ENCODE measurements around the gene OTOG.

Gene OTOG

GRCh38 chr11:17651681-17652080, 104.6 kb downstream of the OTOG start:
- Mint-ChIP-seq H3K27ac (no peak overlapping the region), H3K4me1 (ENCODE audit: low read depth) (no peaks in the 10 kb centered on the region), H3K36me3 (ENCODE audit: low read depth) (no peaks in the 10 kb centered on the region), H3K9me3 (peaks cover 15% of the 10 kb centered on the region), H3K4me3 (no peak overlapping the region), H3K27me3 (peaks cover 57% of the 10 kb centered on the region)

GRCh38 chr11:17652556-17652955, 105.5 kb downstream of the OTOG start:
- Mint-ChIP-seq H3K27ac (no peak overlapping the region), H3K27me3 (peaks cover 60% of the 10 kb centered on the region), H3K4me3 (no peak overlapping the region), H3K4me1 (ENCODE audit: low read depth) (no peaks in the 10 kb centered on the region), H3K36me3 (ENCODE audit: low read depth) (no peaks in the 10 kb centered on the region), H3K9me3 (peaks cover 10% of the 10 kb centered on the region)

- H3K27ac Mint-ChIP-seq: no peak overlapping the region
- H3K4me3 Mint-ChIP-seq: no peak overlapping the region
- H3K4me1 Mint-ChIP-seq (ENCODE audit: low read depth): no peaks in the 10 kb centered on the region
- H3K27me3 Mint-ChIP-seq: peaks cover 55% of the 10 kb centered on the region
- H3K9me3 Mint-ChIP-seq: peaks cover 5% of the 10 kb centered on the region
- H3K36me3 Mint-ChIP-seq (ENCODE audit: low read depth): no peaks in the 10 kb centered on the region
These were observed 106.6 kb downstream of the OTOG start for GRCh38 chr11:17653611-17654010.

- Mint-ChIP-seq H3K4me1 (ENCODE audit: low read depth) (no peaks in the 10 kb centered on the region), H3K27ac (no peak overlapping the region), H3K27me3 (peaks cover 44% of the 10 kb centered on the region), H3K36me3 (ENCODE audit: low read depth) (no peaks in the 10 kb centered on the region), H3K4me3 (no peak overlapping the region), H3K9me3 (peaks cover 5% of the 10 kb centered on the region)
These were observed 108.6 kb downstream of the OTOG start for GRCh38 chr11:17655682-17656081.

- H3K4me1 Mint-ChIP-seq (ENCODE audit: low read depth): no peaks in the 10 kb centered on the region
- H3K27ac Mint-ChIP-seq: no peak overlapping the region
- peaks cover 41% of the 10 kb centered on the region for H3K27me3 Mint-ChIP-seq
- H3K4me3 Mint-ChIP-seq: no peak overlapping the region
- peaks cover 5% of the 10 kb centered on the region for H3K9me3 Mint-ChIP-seq
- H3K36me3 Mint-ChIP-seq (ENCODE audit: low read depth): no peaks in the 10 kb centered on the region
These were observed 111.2 kb downstream of the OTOG start for GRCh38 chr11:17658211-17658610.

GRCh38 chr11:17668166-17668565, 121.1 kb downstream of the OTOG start:
- H3K4me1 Mint-ChIP-seq (ENCODE audit: low read depth): no peaks in the 10 kb centered on the region
- H3K36me3 Mint-ChIP-seq (ENCODE audit: low read depth): no peaks in the 10 kb centered on the region
- H3K27ac Mint-ChIP-seq: no peak overlapping the region
- H3K27me3 Mint-ChIP-seq: peaks cover 22% of the 10 kb centered on the region
- no peak overlapping the region for H3K4me3 Mint-ChIP-seq
- H3K9me3 Mint-ChIP-seq: no peaks in the 10 kb centered on the region

- Mint-ChIP-seq H3K27me3 (peaks cover 26% of the 10 kb centered on the region), H3K4me1 (ENCODE audit: low read depth) (no peaks in the 10 kb centered on the region), H3K27ac (no peak overlapping the region)
These were observed 125.4 kb downstream of the OTOG start for GRCh38 chr11:17672469-17672868.

GRCh38 chr11:17673951-17674350, 126.9 kb downstream of the OTOG start:
- H3K4me3 Mint-ChIP-seq: no peak overlapping the region
- peaks cover 14% of the 10 kb centered on the region for H3K9me3 Mint-ChIP-seq
- H3K27ac Mint-ChIP-seq: no peak overlapping the region
- H3K27me3 Mint-ChIP-seq: peaks cover 26% of the 10 kb centered on the region
- no peaks in the 10 kb centered on the region for H3K4me1 Mint-ChIP-seq (ENCODE audit: low read depth)
- peaks cover 5% of the 10 kb centered on the region for H3K36me3 Mint-ChIP-seq (ENCODE audit: low read depth)

More at GRCh38 chr11:17672469-17672868, 125.4 kb downstream of the OTOG start:
- Mint-ChIP-seq H3K9me3 (peaks cover 14% of the 10 kb centered on the region), H3K36me3 (ENCODE audit: low read depth) (peaks cover 5% of the 10 kb centered on the region), H3K4me3 (no peak overlapping the region)

GRCh38 chr11:17682848-17683247, 135.8 kb downstream of the OTOG start:
- H3K4me1 Mint-ChIP-seq (ENCODE audit: low read depth): no peaks in the 10 kb centered on the region
- peaks cover 12% of the 10 kb centered on the region for H3K27me3 Mint-ChIP-seq
- no peaks in the 10 kb centered on the region for H3K9me3 Mint-ChIP-seq
- H3K4me3 Mint-ChIP-seq: no peak overlapping the region
- H3K36me3 Mint-ChIP-seq (ENCODE audit: low read depth): no peaks in the 10 kb centered on the region
- no peak overlapping the region for H3K27ac Mint-ChIP-seq

- Mint-ChIP-seq H3K4me3 (no peak overlapping the region), H3K4me1 (ENCODE audit: low read depth) (no peaks in the 10 kb centered on the region), H3K27me3 (peaks cover 12% of the 10 kb centered on the region), H3K27ac (no peak overlapping the region), H3K9me3 (no peaks in the 10 kb centered on the region), H3K36me3 (ENCODE audit: low read depth) (no peaks in the 10 kb centered on the region)
These were observed 136.5 kb downstream of the OTOG start for GRCh38 chr11:17683377-17684161.

- Mint-ChIP-seq H3K27ac (no peak overlapping the region), H3K27me3 (peaks cover 12% of the 10 kb centered on the region), H3K36me3 (ENCODE audit: low read depth) (no peaks in the 10 kb centered on the region), H3K4me1 (ENCODE audit: low read depth) (no peaks in the 10 kb centered on the region), H3K4me3 (no peak overlapping the region), H3K9me3 (no peaks in the 10 kb centered on the region)
These were observed 137.5 kb downstream of the OTOG start for GRCh38 chr11:17684550-17684949.

GRCh38 chr11:17686231-17686980, 139.3 kb downstream of the OTOG start:
- Mint-ChIP-seq H3K9me3 (no peaks in the 10 kb centered on the region), H3K36me3 (ENCODE audit: low read depth) (no peaks in the 10 kb centered on the region), H3K4me3 (no peak overlapping the region), H3K27me3 (peaks cover 8% of the 10 kb centered on the region), H3K27ac (no peak overlapping the region), H3K4me1 (ENCODE audit: low read depth) (no peaks in the 10 kb centered on the region)

GRCh38 chr11:17687946-17688670, 141.0 kb downstream of the OTOG start:
- Mint-ChIP-seq H3K4me1 (ENCODE audit: low read depth) (no peaks in the 10 kb centered on the region), H3K9me3 (no peaks in the 10 kb centered on the region), H3K4me3 (no peak overlapping the region), H3K27me3 (peaks cover 16% of the 10 kb centered on the region), H3K36me3 (ENCODE audit: low read depth) (no peaks in the 10 kb centered on the region), H3K27ac (no peak overlapping the region)

GRCh38 chr11:17691550-17691949, 144.5 kb downstream of the OTOG start:
- Mint-ChIP-seq H3K36me3 (ENCODE audit: low read depth) (no peaks in the 10 kb centered on the region), H3K9me3 (no peaks in the 10 kb centered on the region), H3K27me3 (peaks cover 42% of the 10 kb centered on the region), H3K27ac (no peak overlapping the region), H3K4me3 (no peak overlapping the region), H3K4me1 (ENCODE audit: low read depth) (no peaks in the 10 kb centered on the region)

GRCh38 chr11:17691976-17692375, 144.9 kb downstream of the OTOG start:
- H3K27ac Mint-ChIP-seq: no peak overlapping the region
- H3K4me1 Mint-ChIP-seq (ENCODE audit: low read depth): no peaks in the 10 kb centered on the region
- H3K9me3 Mint-ChIP-seq: no peaks in the 10 kb centered on the region
- no peak overlapping the region for H3K4me3 Mint-ChIP-seq
- no peaks in the 10 kb centered on the region for H3K36me3 Mint-ChIP-seq (ENCODE audit: low read depth)
- peaks cover 43% of the 10 kb centered on the region for H3K27me3 Mint-ChIP-seq

Measured in stimulated activated naive CD8-positive, alpha-beta T cell treated with anti-CD3 and anti-CD28 coated beads, Interleukin-15, Interleukin-2, amounts not matched to agents 100 ng/mL and 50 ng/mL, for 24 hours (primary cell).